Activated CD8-positive, alpha-beta memory T cell treated with anti-CD3 and anti-CD28 coated beads for 4 hours (primary cell): ENCODE measurements around the gene MXRA7.
"Not testable (repeated sequence)": the region's sequence is repeated elsewhere in the genome, so short reads cannot be mapped to it uniquely, and the experiment has no call there.

ENCODE experiments used
- DNase-seq, 2 donors: peaks; one replicate each; pipeline ENCODE4 v3.0.0-alpha.2; 2020; ENCODE audit warnings: low read depth in 2 of 2

Gene MXRA7

DNA sequence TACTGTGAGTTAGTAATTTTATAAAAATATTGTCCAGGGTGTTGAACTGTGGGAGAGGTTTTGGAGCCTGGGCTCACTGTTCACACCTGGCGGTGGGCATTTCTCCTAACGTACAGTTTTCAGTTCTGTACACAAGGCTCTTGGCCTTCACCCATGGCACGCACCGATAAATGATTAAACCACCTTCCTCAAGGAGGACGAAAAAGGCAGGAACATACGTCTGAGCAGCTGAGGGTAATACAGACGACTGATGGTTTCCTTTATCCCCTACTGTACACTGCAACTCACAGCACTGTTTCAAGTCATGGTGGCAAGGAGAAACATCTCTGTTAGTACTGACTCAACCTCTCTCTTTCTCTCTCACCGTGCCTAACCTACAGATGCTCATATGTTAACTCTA, 65.8 kb downstream of the MXRA7 start:
- DNase-seq, result no peak

- no peak for DNase-seq
These were observed 67.1 kb downstream of the MXRA7 start, which contains the start of gene ST6GALNAC1 for GRCh38 chr17:76643553-76644148. ST6GALNAC1 (minus strand) TSS chr17:76643757; CDS start chr17:76643638, 119 bp downstream.

- DNase-seq, result no peak
These were observed 67.8 kb downstream of the MXRA7 start for GRCh38 chr17:76642994-76643393.

GRCh38 chr17:76642032-76642561, 68.7 kb downstream of the MXRA7 start:
- no peak for DNase-seq

DNA sequence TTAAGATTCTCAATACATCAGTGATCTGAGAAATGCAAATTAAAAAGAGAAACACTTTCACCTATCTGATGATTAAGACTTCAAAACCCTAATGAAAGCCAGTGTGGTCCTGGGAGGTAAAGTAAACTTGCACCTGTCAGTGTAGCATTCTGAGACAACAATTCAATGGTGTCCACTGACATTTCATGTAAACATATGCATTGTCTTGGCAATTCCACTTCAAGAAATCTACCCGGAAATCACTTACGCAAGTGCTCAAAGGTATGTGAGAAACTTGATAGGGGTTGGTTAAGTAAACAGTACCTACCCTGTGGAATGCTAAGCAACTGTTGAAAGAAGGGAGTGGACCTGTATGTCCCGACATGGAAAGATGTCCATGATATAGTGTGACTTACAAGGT, 69.3 kb downstream of the MXRA7 start:
- DNase-seq, result no peak

GRCh38 chr17:76640550-76641380, 70.0 kb downstream of the MXRA7 start:
- no peak for DNase-seq

- DNase-seq, result no peak
These were observed 72.5 kb downstream of the MXRA7 start for GRCh38 chr17:76638263-76638662.

GRCh38 chr17:76636486-76637206, 74.1 kb downstream of the MXRA7 start:
- not testable (repeated sequence) for DNase-seq

DNA sequence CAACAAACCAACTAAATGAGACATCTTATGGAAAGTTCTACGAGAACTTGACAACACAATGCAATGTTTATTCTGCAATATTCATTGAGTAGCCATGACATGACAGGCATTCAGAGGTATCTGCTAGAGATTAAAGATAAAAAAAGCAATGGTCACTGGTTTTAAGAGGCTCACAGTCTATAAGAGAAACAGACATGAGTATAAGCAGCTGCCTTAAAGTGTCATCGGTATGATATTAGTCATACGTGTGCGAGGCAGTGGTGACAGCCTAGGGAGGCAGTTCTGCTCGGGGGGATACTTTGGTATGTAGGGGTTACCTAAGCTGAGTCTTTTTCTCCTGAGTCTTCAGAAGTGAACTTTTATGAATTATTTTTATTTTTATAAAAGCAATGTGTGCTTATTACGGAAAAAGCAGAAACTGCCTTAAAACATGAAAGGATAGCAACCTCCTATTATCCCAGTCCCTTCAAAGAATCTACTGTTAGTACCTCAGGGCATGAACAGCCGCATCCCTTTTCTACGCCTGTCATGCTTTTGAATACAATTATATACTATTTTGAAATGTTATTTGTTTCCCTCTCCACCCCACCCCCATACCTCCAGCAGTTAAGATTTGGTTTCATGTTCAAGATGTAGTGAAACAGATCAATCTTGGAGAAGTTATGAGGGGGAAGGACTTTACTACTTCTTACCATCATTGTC, 75.0 kb downstream of the MXRA7 start:
- no peak for DNase-seq

- DNase-seq, result no peak
These were observed 75.7 kb downstream of the MXRA7 start for GRCh38 chr17:76635039-76635438.

GRCh38 chr17:76633628-76634328, 77.0 kb downstream of the MXRA7 start:
- DNase-seq, result no peak

DNA sequence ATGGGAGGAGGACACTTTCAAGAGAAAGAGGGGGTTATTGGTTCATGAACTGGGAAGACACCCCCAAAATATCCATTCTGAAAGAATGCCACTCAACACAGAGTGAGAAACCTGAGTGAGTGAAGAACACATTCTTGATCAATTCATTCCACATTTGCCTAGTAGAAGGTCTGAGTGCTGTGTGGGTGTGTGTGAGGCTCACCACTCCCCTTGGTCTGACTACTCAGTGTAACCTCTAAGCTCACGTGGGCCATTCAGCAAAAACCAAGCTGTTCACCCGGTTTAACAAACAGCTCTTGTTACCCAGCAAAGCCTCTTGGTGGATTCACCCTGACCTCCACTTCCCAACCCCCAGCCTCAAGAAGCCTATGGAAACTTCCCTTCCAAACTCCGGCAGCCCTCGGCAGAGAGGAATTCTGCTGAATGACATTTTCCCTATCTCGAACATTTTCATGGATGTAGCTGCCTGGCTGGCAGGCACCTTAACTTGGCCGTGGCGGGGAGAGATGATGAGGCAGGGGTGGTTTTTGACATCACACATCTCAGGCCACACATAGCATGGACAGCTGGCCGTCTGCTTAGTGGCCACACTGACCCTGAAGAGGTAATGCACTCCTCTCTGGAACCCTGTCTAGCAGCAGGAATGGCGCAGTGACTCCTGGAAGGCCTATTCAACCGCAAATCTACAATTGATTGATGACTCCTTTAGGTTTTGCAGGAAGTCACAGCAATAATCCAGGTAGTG, 78.8 kb downstream of the MXRA7 start:
- no peak for DNase-seq

DNA sequence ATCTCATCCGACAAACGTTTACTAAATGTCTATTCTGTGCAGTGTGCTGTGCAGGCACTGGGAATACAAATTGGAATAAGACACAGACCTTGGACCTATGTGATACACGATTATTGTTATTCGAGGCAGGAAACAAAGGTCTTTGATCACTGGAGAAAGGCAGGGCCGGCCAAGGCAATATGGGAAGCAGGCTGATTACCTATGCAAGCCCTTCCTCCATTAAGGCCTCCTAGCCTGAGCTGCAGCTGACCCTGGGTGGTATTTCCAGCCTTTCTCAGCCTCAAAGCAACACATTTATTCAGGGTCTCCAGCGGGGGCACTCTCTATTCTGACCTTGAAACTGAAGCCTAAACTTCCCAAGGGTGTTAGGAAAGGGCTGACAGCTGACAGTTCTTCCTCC, 80.6 kb downstream of the MXRA7 start:
- DNase-seq, result no peak
